Measurements from ENCODE around the gene PCGF3.

- TF ChIP-seq ZNF274 (IDR thresholded peaks at IDR 0.05; ENCODE audit: low read depth, low read length) (no peak), YY1 (IDR thresholded peaks at IDR 0.05; ENCODE audit: insufficient read depth, insufficient read length) (no peak), SUZ12 (IDR thresholded peaks at IDR 0.05; ENCODE audit: extremely low read depth, insufficient read depth, insufficient read length) (no peak)
These were observed 108.7 kb downstream of the PCGF3 start for GRCh38 chr4:814312-814850.
